A549 (cell line): ENCODE measurements around the gene DCLK1.

Source experiments
- CTCF ChIP-seq: fragments of >200 bp; sonication (Bioruptor Twin); formaldehyde crosslinking; IDR thresholded peaks from 3 replicates; pipeline ENCODE4 v1.5.1; 2016
- NPAS2 ChIP-seq: fragments of 250-450 bp; sonication (Bioruptor Pico); IDR thresholded peaks from 2 replicates; pipeline ENCODE4 v1.8.0; 2022; ENCODE audit warnings: mild to moderate bottlenecking, moderate library complexity, borderline replicate concordance
- POLR2A ChIP-seq: IDR thresholded peaks from 2 replicates; pipeline ENCODE4 v1.6.1; 2012; ENCODE audit warnings: mild to moderate bottlenecking, low read length

DNA sequence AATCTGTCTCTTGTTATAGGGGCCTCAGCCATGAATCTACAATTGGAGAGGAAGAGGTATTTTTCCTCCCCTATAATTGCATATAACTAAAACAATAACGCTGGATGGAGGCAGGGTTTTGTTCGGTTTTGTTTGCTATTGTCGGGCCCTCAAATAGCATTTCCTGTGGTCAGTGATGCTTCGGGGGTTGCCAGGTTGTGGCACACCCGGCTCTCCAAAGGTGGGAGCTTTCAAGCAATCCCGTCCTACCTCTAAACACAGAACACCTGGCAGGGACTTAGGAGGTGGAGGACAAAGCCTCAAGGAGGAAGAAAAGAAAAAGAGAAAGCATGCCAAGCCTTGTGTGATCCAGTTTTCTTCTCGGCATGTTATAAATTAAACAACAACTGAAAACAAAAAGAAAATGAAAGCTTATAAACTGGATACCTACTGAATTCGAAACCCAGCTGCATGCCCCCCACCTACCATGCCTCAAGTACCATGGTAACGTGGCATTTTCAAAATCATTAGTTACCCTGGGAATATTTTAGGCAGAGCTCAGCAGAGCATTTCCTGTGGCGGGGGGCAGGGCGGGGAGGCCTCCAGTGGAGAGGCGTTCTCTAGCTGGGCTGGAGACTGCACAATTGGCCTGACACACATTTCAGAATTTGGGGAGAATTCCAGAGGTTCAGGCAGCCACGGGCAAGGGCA, 213.8 kb downstream of the DCLK1 start:
- TF ChIP-seq POLR2A (no peak), CTCF (no peak), NPAS2 (CRISPR knock-in tag) (no peak)
